ENCODE measurements around the gene SDSL.

SDSL gene

DNA sequence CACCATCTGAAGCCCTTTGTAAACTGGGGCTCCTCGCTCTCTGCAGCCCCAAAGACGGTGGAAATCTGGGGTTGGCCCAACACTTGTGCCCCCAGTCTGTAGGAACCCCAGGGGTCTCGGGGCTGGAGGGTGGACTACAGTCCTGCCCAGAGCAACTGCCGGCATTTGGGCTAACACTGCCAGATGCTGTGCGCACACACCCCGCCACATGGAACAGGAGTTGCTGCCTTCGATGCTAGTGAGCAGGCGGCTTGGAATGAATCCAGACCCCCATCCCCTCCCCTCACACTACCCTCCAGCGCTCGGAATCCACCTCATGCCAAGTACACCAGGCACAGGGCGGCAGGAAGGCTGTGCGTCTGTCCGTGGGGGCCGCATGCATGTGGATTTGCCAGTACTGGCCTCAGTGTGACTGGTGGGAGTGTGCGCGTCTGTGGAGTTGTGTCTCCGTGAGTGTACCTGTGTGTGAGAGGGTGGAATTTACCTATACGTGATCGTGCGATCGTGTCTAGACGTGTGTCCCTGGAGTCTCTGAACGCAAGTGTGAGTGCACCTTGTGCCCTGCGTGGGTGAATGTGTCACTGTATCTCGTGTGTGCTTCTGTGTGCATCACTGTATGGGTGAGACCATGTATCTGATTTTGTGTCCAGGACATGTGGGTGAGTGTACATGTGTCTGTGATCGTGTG, 44.4 kb downstream of the SDSL start:
- no peak overlapping the region for H4K12ac ChIP-seq (ENCODE audit: low read depth, low read length)
- no peak overlapping the region for H2AFZ ChIP-seq (ENCODE audit: insufficient read depth, low read length, poor library complexity)
- H3K23ac ChIP-seq (ENCODE audit: low read length): no peak overlapping the region
- H3K27me3 ChIP-seq (ENCODE audit: insufficient read depth, low read length): peaks cover 93% of the 10 kb centered on the region
- no peak overlapping the region for H4K91ac ChIP-seq (ENCODE audit: low read depth, low read length)
- peaks cover 2 to 4% of the 10 kb centered on the region in 2 experiments for H3K4me1 ChIP-seq (ENCODE audit: control insufficient read depth in 1 of 2, insufficient read depth in 2 of 2, low read length in 2 of 2)
- H3K36me3 ChIP-seq (ENCODE audit: control insufficient read depth in 1 of 2, insufficient read depth in 2 of 2, low read length in 2 of 2): no peaks in the 10 kb centered on the region
- H3K27ac ChIP-seq (ENCODE audit: low read depth, low read length): no peak overlapping the region
- WGBS (ENCODE audit: extremely low coverage, insufficient coverage, insufficient read length): no CpG with 5 or more reads among the region's 26 CpGs
- peak overlapping the region; percentile 46 for H3K4me2 ChIP-seq (ENCODE audit: low read length)
- no peak overlapping the region for H3K18ac ChIP-seq (ENCODE audit: low read length)
- H3K14ac ChIP-seq (ENCODE audit: low read length): no peak overlapping the region
- no peak overlapping the region for H2AK5ac ChIP-seq (ENCODE audit: low read length)
- H3K9me3 ChIP-seq (ENCODE audit: insufficient read depth, low read depth, low read length): peaks cover 16% of the 10 kb centered on the region
- DNase-seq: no peak
- no peak overlapping the region for H4K8ac ChIP-seq (ENCODE audit: low read depth, low read length)
- H3K79me1 ChIP-seq (ENCODE audit: low read length): no peaks in the 10 kb centered on the region
- H2BK12ac ChIP-seq (ENCODE audit: low read length): no peak overlapping the region
- H3K4me3 ChIP-seq (ENCODE audit: low read depth, low read length): no peak overlapping the region
- no peak overlapping the region for H3K9ac ChIP-seq (ENCODE audit: low read length)
- H2BK120ac ChIP-seq (ENCODE audit: insufficient read depth, low read length, poor library complexity): no peak overlapping the region
- no peaks in the 10 kb centered on the region for H3K79me2 ChIP-seq (ENCODE audit: control insufficient read depth, insufficient read depth, low read length, poor library complexity)
- no peak overlapping the region for H2BK5ac ChIP-seq (ENCODE audit: low read depth, low read length, poor library complexity)
- H3K4ac ChIP-seq (ENCODE audit: low read depth, low read length): no peak overlapping the region

DNA sequence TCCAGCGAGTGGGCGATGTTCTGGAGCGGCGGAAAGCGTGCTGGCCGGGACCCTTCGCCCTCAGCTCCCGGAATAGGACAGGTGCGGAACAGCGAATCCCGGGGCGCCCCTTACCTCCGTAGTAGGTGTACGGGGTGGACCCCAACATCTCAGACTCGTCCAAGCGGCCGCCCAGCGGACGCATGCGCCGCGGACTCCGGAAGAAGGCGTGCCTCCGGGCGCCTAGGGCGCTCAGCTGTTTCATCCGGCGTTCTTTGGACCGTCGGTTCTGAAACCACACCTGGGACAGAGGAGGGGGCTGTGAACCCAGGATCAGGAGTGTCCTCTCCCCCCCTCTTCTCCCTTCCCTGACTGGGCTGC, 44.9 kb downstream of the SDSL start:
- no CpG with 5 or more reads among the region's 31 CpGs for WGBS (ENCODE audit: extremely low coverage, insufficient coverage, insufficient read length)
- no peak overlapping the region for H2BK120ac ChIP-seq (ENCODE audit: insufficient read depth, low read length, poor library complexity)

DNA sequence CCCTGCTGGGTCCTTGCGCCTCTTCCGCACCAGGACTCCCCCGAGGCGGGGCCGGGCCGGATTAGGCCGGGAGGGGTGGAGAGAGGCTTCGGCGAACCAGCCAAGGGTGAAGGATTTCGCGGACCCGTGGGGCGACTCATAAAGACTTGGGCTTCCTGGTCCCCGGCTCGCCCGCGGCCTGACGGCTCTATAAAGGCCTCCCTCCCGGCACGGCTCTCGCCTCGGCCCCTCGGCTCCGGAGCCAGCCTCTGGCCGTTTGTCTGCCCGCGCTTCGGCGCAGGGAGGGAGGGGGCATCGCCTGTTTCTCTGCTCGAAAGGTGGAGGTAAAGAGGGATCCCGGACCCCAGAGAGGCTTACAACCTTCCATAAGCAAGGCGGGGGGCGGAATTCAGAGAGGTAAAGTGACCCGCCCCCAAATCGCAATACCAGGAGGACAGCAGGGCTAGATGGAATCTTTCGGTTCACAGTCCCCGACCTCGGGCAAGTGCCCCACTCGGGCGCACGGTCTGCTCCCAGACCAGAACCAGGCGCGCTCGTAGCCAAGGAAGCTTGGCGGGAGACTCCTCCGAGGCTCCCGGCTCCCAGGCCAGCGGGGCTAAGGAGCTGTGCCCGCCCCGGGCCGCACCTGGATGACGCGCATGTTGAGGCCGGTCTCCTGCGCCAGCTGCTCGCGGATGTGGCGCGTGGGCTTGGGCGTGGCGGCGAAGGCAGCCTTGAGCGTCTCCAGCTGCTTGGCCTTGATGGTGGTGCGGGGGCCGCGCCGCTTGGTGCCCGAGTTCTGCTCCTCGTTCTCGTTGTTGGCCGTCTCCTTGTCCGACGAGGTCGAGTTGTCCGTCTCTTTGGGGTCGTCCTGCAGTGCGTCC, 45.6 kb downstream of the SDSL start:
- Histone ChIP-seq H2BK120ac (ENCODE audit: insufficient read depth, low read length, poor library complexity) (no peak overlapping the region), H2AFZ (ENCODE audit: insufficient read depth, low read length, poor library complexity) (peak overlapping the region; percentile 20), H3K4ac (ENCODE audit: low read depth, low read length) (no peak overlapping the region), H4K91ac (ENCODE audit: low read depth, low read length) (no peak overlapping the region), H3K18ac (ENCODE audit: low read length) (no peak overlapping the region), H3K4me2 (ENCODE audit: low read length) (peak overlapping the region; percentile 46), H3K9ac (ENCODE audit: low read length) (no peak overlapping the region), H3K27me3 (ENCODE audit: insufficient read depth, low read length) (peaks cover 100% of the 10 kb centered on the region), H3K27ac (ENCODE audit: low read depth, low read length) (no peak overlapping the region), H3K36me3 (ENCODE audit: control insufficient read depth in 1 of 2, insufficient read depth in 2 of 2, low read length in 2 of 2) (no peaks in the 10 kb centered on the region), H3K4me3 (ENCODE audit: low read depth, low read length) (no peak overlapping the region), H2BK12ac (ENCODE audit: low read length) (no peak overlapping the region), H3K9me3 (ENCODE audit: insufficient read depth, low read depth, low read length) (peaks cover 19% of the 10 kb centered on the region), H3K79me1 (ENCODE audit: low read length) (no peaks in the 10 kb centered on the region), H4K12ac (ENCODE audit: low read depth, low read length) (no peak overlapping the region), H2AK5ac (ENCODE audit: low read length) (no peak overlapping the region), H3K14ac (ENCODE audit: low read length) (no peak overlapping the region), H2BK5ac (ENCODE audit: low read depth, low read length, poor library complexity) (no peak overlapping the region), H3K79me2 (ENCODE audit: control insufficient read depth, insufficient read depth, low read length, poor library complexity) (no peaks in the 10 kb centered on the region), H3K4me1 (ENCODE audit: control insufficient read depth in 1 of 2, insufficient read depth in 2 of 2, low read length in 2 of 2) (peaks cover 0 to 4% of the 10 kb centered on the region in 2 experiments), H3K23ac (ENCODE audit: low read length) (no peak overlapping the region), H4K8ac (ENCODE audit: low read depth, low read length) (no peak overlapping the region)
- DNase-seq: peak in 1 of 2 donors; percentile 5
- WGBS (ENCODE audit: extremely low coverage, insufficient coverage, insufficient read length): no CpG with 5 or more reads among the region's 78 CpGs

More for the DNA sequence above, 44.9 kb downstream of the SDSL start:
- no peak overlapping the region for H3K23ac ChIP-seq (ENCODE audit: low read length)
- no peak overlapping the region for H4K8ac ChIP-seq (ENCODE audit: low read depth, low read length)
- no peak overlapping the region for H2AK5ac ChIP-seq (ENCODE audit: low read length)
- H2AFZ ChIP-seq (ENCODE audit: insufficient read depth, low read length, poor library complexity): peak overlapping the region; percentile 0
- no peak overlapping the region for H3K9ac ChIP-seq (ENCODE audit: low read length)
- no peak overlapping the region for H3K27ac ChIP-seq (ENCODE audit: low read depth, low read length)
- no peaks in the 10 kb centered on the region for H3K36me3 ChIP-seq (ENCODE audit: control insufficient read depth in 1 of 2, insufficient read depth in 2 of 2, low read length in 2 of 2)
- no peaks in the 10 kb centered on the region for H3K79me1 ChIP-seq (ENCODE audit: low read length)
- no peaks in the 10 kb centered on the region for H3K79me2 ChIP-seq (ENCODE audit: control insufficient read depth, insufficient read depth, low read length, poor library complexity)
- no peak overlapping the region for H3K4me3 ChIP-seq (ENCODE audit: low read depth, low read length)
- peak overlapping the region; percentile 46 for H3K4me2 ChIP-seq (ENCODE audit: low read length)
- H3K18ac ChIP-seq (ENCODE audit: low read length): no peak overlapping the region
- H3K14ac ChIP-seq (ENCODE audit: low read length): no peak overlapping the region
- peaks cover 98% of the 10 kb centered on the region for H3K27me3 ChIP-seq (ENCODE audit: insufficient read depth, low read length)
- H4K12ac ChIP-seq (ENCODE audit: low read depth, low read length): no peak overlapping the region
- no peak overlapping the region for H2BK12ac ChIP-seq (ENCODE audit: low read length)
- no peak overlapping the region for H4K91ac ChIP-seq (ENCODE audit: low read depth, low read length)
- DNase-seq: no peak
- H3K4me1 ChIP-seq (ENCODE audit: control insufficient read depth in 1 of 2, insufficient read depth in 2 of 2, low read length in 2 of 2): peaks cover 1 to 4% of the 10 kb centered on the region in 2 experiments
- peaks cover 16% of the 10 kb centered on the region for H3K9me3 ChIP-seq (ENCODE audit: insufficient read depth, low read depth, low read length)
- H3K4ac ChIP-seq (ENCODE audit: low read depth, low read length): no peak overlapping the region
- no peak overlapping the region for H2BK5ac ChIP-seq (ENCODE audit: low read depth, low read length, poor library complexity)

DNA sequence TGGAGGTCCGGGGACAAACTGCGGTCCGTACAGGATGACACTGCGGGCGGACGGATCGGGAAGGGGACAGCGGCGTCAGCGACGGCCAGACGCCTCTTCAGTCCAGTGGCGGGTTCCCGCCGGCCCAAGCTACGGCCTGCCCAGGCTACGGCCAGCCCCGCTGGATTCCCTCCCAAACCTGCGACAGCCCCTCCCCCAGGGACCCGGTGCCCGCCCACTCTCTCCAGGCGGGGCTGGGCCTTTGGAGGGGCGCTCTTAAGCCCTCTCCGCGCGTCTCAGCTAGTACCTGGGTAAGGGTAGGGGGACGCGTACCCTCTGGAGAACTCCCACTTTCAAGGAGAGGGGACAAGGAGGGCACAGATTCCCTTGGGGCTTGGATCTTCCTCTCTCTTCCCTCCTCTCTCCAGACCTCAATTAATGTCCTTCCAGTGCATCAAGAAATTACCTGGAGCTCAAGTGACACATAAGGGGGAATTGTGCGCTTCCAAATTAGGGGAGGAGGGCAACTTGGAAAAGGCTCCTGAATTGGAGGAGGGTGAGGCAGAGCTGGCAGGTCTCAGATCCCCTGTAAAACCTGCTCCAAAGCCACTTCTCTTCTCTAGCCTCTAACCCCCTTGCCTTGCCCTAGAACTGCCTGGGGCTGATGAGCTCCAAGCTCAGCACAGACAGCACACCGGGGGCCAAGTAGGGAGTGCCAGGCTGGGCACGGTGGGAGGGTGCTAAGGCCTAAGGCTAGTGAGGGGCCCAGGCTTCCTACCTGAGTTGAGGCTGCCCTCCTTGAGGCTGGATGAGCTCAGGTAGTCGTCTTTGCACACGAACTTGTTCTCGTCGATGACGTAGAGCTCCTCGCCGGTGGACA, 46.4 kb downstream of the SDSL start:
- Histone ChIP-seq H3K36me3 (ENCODE audit: control insufficient read depth in 1 of 2, insufficient read depth in 2 of 2, low read length in 2 of 2) (no peaks in the 10 kb centered on the region), H2AFZ (ENCODE audit: insufficient read depth, low read length, poor library complexity) (peak overlapping the region; percentile 20), H3K4ac (ENCODE audit: low read depth, low read length) (no peak overlapping the region), H3K27ac (ENCODE audit: low read depth, low read length) (no peak overlapping the region), H2AK5ac (ENCODE audit: low read length) (no peak overlapping the region), H3K23ac (ENCODE audit: low read length) (no peak overlapping the region), H4K12ac (ENCODE audit: low read depth, low read length) (no peak overlapping the region), H3K9me3 (ENCODE audit: insufficient read depth, low read depth, low read length) (peaks cover 19% of the 10 kb centered on the region), H3K27me3 (ENCODE audit: insufficient read depth, low read length) (peaks cover 100% of the 10 kb centered on the region), H3K79me2 (ENCODE audit: control insufficient read depth, insufficient read depth, low read length, poor library complexity) (no peaks in the 10 kb centered on the region), H2BK5ac (ENCODE audit: low read depth, low read length, poor library complexity) (no peak overlapping the region), H3K4me1 (ENCODE audit: control insufficient read depth in 1 of 2, insufficient read depth in 2 of 2, low read length in 2 of 2) (peaks cover 0 to 4% of the 10 kb centered on the region in 2 experiments), H3K4me3 (ENCODE audit: low read depth, low read length) (no peak overlapping the region), H3K9ac (ENCODE audit: low read length) (no peak overlapping the region), H3K79me1 (ENCODE audit: low read length) (no peaks in the 10 kb centered on the region), H4K8ac (ENCODE audit: low read depth, low read length) (no peak overlapping the region), H3K14ac (ENCODE audit: low read length) (no peak overlapping the region), H3K18ac (ENCODE audit: low read length) (no peak overlapping the region), H2BK120ac (ENCODE audit: insufficient read depth, low read length, poor library complexity) (no peak overlapping the region), H3K4me2 (ENCODE audit: low read length) (peak overlapping the region; percentile 46), H2BK12ac (ENCODE audit: low read length) (no peak overlapping the region), H4K91ac (ENCODE audit: low read depth, low read length) (no peak overlapping the region)
- WGBS (ENCODE audit: extremely low coverage, insufficient coverage, insufficient read length): no CpG with 5 or more reads among the region's 38 CpGs
- DNase-seq: no peak

Data from trophoblast cell (in vitro differentiated cells and primary cell).